Activated CD8-positive, alpha-beta T cell treated with anti-CD3 and anti-CD28 coated beads, Interleukin-2, amount 10 ng/mL, durations not matched to agents 7 days and 5 days (primary cell): Measurements from ENCODE around the gene MPZL2. TPM values are rescaled to one million over a fixed set of nuclear protein-coding genes. Genes with fewer than 3 reads are reported as not detected.

Source experiments
- ATAC-seq: fragments of 150-1000 bp; cut with Tn5 transposase; one replicate; pipeline ENCODE4 v1.10.0; 2021; ENCODE audit warnings: moderate library complexity
- CTCF ChIA-PET: fragments of 350-600 bp; sonication (Branson Sonifier 250); formaldehyde crosslinking; loops from one replicate; lab custom pipeline; 2021; ENCODE audit warnings: antibody characterized with exemption; lab: Charles Lee
- POLR2A ChIA-PET: fragments of 350-600 bp; sonication (Branson Sonifier 250); formaldehyde crosslinking; loops from one replicate; lab custom pipeline; 2021; ENCODE audit warnings: antibody characterized with exemption; lab: Charles Lee
- DNase-seq: peaks from one replicate; pipeline ENCODE4 v3.0.0-alpha.2; 2020
- H3K27ac Mint-ChIP-seq: one replicate; pipeline ENCODE4 v1.8.0; 2021; ENCODE audit warnings: mild to moderate bottlenecking, mixed read lengths
- H3K27me3 Mint-ChIP-seq: one replicate; pipeline ENCODE4 v1.8.0; 2021; ENCODE audit warnings: low read depth, mixed read lengths
- H3K36me3 Mint-ChIP-seq: one replicate; pipeline ENCODE4 v1.8.0; 2021; ENCODE audit warnings: low read depth, mixed read lengths
- H3K4me1 Mint-ChIP-seq: one replicate; pipeline ENCODE4 v1.8.0; 2021; ENCODE audit warnings: low read depth, mixed read lengths
- H3K4me3 Mint-ChIP-seq: one replicate; pipeline ENCODE4 v1.8.0; 2021; ENCODE audit warnings: mild to moderate bottlenecking, mixed read lengths
- H3K9me3 Mint-ChIP-seq: one replicate; pipeline ENCODE4 v1.8.0; 2022; ENCODE audit warnings: mixed read lengths; ENCODE audit not compliant: insufficient read depth
- total RNA-seq, 2 experiments: library from RNA; stranded (reverse); gene quantifications; one replicate each; pipeline ENCODE4 v1.2.3, GENCODE V29; 2021

Gene MPZL2
- total RNA-seq, 2 experiments from 2014 or later = 11.7 to 12.2 TPM

DNA sequence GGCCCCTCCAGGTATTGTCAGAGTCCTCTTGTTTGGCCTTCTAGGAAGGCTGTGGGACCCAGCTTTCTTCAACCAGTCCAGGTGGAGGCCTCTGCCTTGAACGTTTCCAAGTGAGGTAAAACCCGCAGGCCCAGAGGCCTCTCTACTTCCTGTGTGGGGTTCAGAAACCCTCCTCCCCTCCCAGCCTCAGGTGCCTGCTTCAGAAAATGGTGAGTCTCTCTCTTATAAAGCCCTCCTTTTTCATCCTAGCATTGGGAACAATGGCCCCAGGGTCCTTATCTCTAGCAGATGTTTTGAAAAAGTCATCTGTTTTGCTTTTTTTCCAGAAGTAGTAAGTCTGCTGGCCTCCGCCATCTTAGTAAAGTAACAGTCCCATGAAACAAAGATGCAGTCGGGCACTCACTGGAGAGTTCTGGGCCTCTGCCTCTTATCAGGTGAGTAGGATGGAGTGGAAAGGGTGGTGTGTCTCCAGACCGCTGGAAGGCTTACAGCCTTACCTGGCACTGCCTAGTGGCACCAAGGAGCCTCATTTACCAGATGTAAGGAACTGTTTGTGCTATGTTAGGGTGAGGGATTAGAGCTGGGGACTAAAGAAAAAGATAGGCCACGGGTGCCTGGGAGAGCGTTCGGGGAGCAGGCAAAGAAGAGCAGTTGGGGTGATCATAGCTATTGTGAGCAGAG, 40.6 kb upstream of the MPZL2 start, which contains the start of gene CD3E:
TSS of gene CD3E (plus strand) at position 163 of the 681 bp plus-strand sequence. CDS start at position 386, 223 bp downstream.
- DNase-seq (peak; percentile 87), ATAC-seq (peak; percentile 82)
- Mint-ChIP-seq H3K9me3 (no peaks in the 10 kb centered on the region), H3K27me3 (no peaks in the 10 kb centered on the region), H3K27ac (peak within 1 kb of the TSS; percentile 99), H3K4me1 (peaks cover 64% of the 10 kb centered on the region), H3K36me3 (peaks cover 48% of the 10 kb centered on the region), H3K4me3 (peak within 1 kb of the TSS; percentile 99)
- POLR2A ChIA-PET = interaction anchor here (0.5 to 3.2 kb wide), 32 partner anchors 9 to 268 kb away, joined by 3 to 23 read pairs (median 4); partner anchors contain the start of genes JAML, KMT2A, MPZL2 and MPZL3
- CTCF ChIA-PET = interaction anchor here (0.7 to 5.3 kb wide), 17 partner anchors 9 to 134 kb away, joined by 3 to 62 read pairs (median 5); partner anchors contain the start of genes JAML, MPZL2 and MPZL3

GRCh38 chr11:118304227-118304567, 40.1 kb upstream of the MPZL2 start:
- POLR2A ChIA-PET = interaction anchor here (0.5 to 3.2 kb wide), 21 partner anchors 8 to 268 kb away, joined by 3 to 23 read pairs (median 4); partner anchors contain the start of genes MPZL2 and MPZL3
- no peaks in the 10 kb centered on the region for H3K27me3 Mint-ChIP-seq

GRCh38 chr11:118301600-118302195, 37.6 kb upstream of the MPZL2 start:
- peaks cover 34% of the 10 kb centered on the region for H3K4me1 Mint-ChIP-seq
- no peak for ATAC-seq
- peaks cover 18% of the 10 kb centered on the region for H3K36me3 Mint-ChIP-seq
- no peaks in the 10 kb centered on the region for H3K9me3 Mint-ChIP-seq
- ChIA-PET POLR2A (interaction anchor here (1.2 kb wide), 1 partner anchor 55 kb away, joined by 3 read pairs; no protein-coding TSS in a partner anchor), CTCF (interaction anchor here (0.7 to 8.1 kb wide), 7 partner anchors 10 to 103 kb away, joined by 3 to 132 read pairs (median 7); no protein-coding TSS in a partner anchor)
- no peak overlapping the region for H3K4me3 Mint-ChIP-seq
- no peak for DNase-seq
- H3K27ac Mint-ChIP-seq = no peak overlapping the region
- no peaks in the 10 kb centered on the region for H3K27me3 Mint-ChIP-seq

More at GRCh38 chr11:118304227-118304567, 40.1 kb upstream of the MPZL2 start:
- no peaks in the 10 kb centered on the region for H3K9me3 Mint-ChIP-seq
- H3K4me1 Mint-ChIP-seq = peaks cover 58% of the 10 kb centered on the region
- no peak for DNase-seq
- peak overlapping the region; percentile 99 for H3K27ac Mint-ChIP-seq
- ATAC-seq = peak; percentile 34
- H3K4me3 Mint-ChIP-seq = peak overlapping the region; percentile 99
- peaks cover 43% of the 10 kb centered on the region for H3K36me3 Mint-ChIP-seq
- CTCF ChIA-PET = interaction anchor here (0.8 to 5.3 kb wide), 14 partner anchors 8 to 134 kb away, joined by 3 to 62 read pairs (median 5); partner anchors contain the start of genes MPZL2 and MPZL3

DNA sequence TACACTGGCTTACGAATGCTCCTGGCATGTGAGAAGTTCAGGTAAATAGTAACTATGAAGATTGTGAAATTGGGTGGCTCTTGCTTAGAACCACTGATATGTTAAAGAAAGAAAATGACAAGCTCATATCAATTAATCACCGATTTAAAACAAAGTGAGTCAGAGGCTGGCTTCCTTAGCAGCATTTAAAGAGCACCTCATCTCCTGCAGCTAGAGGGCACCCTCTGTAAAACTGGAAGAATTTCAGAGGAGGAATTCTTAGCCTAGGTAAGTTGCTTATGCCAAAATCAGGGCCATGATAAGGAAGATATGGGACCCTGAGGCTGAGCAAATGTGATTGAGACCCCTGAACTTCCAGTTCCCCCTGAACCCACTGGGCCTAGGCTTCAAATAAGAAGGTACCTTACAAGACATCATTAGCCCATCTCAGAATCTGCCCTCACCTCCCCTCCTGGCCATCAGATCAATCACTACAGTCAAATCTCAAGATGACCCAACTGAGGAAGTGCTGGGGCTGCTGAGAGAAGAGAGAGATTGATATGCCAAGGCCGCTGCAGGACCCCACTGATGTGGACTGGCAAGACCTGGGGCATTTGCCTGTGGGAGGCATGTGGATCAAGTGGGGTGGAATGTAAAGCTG, 31.8 kb upstream of the MPZL2 start:
- ATAC-seq = peak; percentile 64
- H3K27ac Mint-ChIP-seq = no peak overlapping the region

GRCh38 chr11:118295199-118295598, 31.1 kb upstream of the MPZL2 start:
- peaks cover 29% of the 10 kb centered on the region for H3K4me1 Mint-ChIP-seq
- no peaks in the 10 kb centered on the region for H3K36me3 Mint-ChIP-seq
- POLR2A ChIA-PET = interaction anchor here (0.7 to 1.8 kb wide), 7 partner anchors 10 to 71 kb away, joined by 3 to 23 read pairs (median 4); partner anchors contain the start of genes CD3E and JAML
- H3K9me3 Mint-ChIP-seq = no peaks in the 10 kb centered on the region
- ATAC-seq (no peak), DNase-seq (no peak)
- CTCF ChIA-PET = interaction anchor here (0.6 to 8.1 kb wide), 62 partner anchors 10 to 317 kb away, joined by 3 to 132 read pairs (median 5); partner anchors contain the start of genes ARCN1, CD3E, JAML and MPZL2
- no peak overlapping the region for H3K27ac Mint-ChIP-seq
- no peaks in the 10 kb centered on the region for H3K27me3 Mint-ChIP-seq
- no peak overlapping the region for H3K4me3 Mint-ChIP-seq

More for the DNA sequence above, 31.8 kb upstream of the MPZL2 start:
- ChIA-PET CTCF (interaction anchor here (0.6 to 8.1 kb wide), 62 partner anchors 9 to 318 kb away, joined by 3 to 132 read pairs (median 5); partner anchors contain the start of genes ARCN1, CD3E, JAML and MPZL2), POLR2A (interaction anchor here (0.7 to 1.8 kb wide), 7 partner anchors 9 to 72 kb away, joined by 3 to 23 read pairs (median 4); partner anchors contain the start of genes CD3E and JAML)
- Mint-ChIP-seq H3K4me3 (no peak overlapping the region), H3K27me3 (no peaks in the 10 kb centered on the region), H3K36me3 (no peaks in the 10 kb centered on the region), H3K4me1 (peaks cover 22% of the 10 kb centered on the region), H3K9me3 (no peaks in the 10 kb centered on the region)
- DNase-seq = peak; percentile 62

DNA sequence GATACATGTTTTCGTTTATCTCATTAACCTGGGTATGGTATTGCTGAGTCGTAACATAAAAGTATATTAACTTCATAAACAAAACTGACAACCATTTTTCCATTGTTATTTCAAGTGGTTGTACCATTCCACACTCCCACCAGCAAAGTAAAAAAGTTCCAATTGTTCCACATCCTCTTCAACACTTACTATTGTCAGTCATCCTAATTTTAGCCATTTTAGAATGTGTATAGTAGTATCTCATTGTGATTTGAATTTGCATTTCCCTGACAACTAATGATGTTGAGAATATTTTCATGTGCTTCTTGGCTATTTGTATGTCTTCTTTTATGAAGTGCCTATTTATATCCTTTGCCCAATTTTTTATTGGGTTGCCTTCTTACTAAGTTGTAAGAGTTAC, 30.0 kb upstream of the MPZL2 start:
- H3K4me1 Mint-ChIP-seq = peaks cover 34% of the 10 kb centered on the region
- no peak for ATAC-seq
- peaks cover 7% of the 10 kb centered on the region for H3K36me3 Mint-ChIP-seq
- H3K27ac Mint-ChIP-seq = no peak overlapping the region
- POLR2A ChIA-PET = interaction anchor here (1.8 kb wide), 1 partner anchor 45 kb away, joined by 4 read pairs; no protein-coding TSS in a partner anchor
- H3K4me3 Mint-ChIP-seq = no peak overlapping the region
- H3K9me3 Mint-ChIP-seq = peaks cover 4% of the 10 kb centered on the region
- CTCF ChIA-PET = interaction anchor here (0.7 to 8.1 kb wide), 2 partner anchors 13 to 91 kb away, joined by 3 to 132 read pairs; no protein-coding TSS in a partner anchor
- H3K27me3 Mint-ChIP-seq = no peaks in the 10 kb centered on the region
- DNase-seq = no peak

DNA sequence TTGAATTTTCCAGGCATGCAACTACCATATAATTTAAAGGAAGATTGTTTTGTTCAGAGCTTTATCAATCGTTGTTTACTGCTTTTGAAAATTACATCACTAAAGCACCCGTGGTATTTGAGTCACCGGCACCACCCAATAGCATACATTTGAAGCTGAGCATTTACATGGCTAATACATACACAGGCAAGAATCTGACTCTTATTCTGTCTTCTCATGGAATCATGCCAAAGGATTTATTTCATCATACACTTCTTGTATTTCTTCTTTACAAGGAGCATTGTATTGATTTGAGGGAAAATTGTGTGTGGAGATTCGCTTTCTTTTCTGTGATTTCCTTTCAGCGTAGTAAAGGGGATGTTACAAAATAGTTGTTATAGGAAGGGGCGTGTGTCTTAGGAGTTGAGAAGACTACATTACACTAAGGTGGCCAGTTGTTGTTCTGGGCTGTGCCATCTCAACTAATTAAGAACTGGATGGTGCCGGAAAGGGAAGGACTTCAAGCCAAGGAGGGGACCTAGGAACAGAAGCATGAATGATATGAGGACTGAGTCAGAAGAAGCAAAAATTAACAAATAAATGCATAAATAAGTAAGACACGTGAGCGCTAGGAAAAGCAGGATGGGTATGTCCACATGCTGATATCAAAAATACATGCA, 27.5 kb upstream of the MPZL2 start:
- Mint-ChIP-seq H3K27ac (no peak overlapping the region), H3K4me3 (no peak overlapping the region), H3K9me3 (peaks cover 4% of the 10 kb centered on the region), H3K36me3 (peaks cover 8% of the 10 kb centered on the region), H3K4me1 (peaks cover 33% of the 10 kb centered on the region), H3K27me3 (no peaks in the 10 kb centered on the region)
- no peak for ATAC-seq
- CTCF ChIA-PET = interaction anchor here (0.8 to 3.1 kb wide), 25 partner anchors 9 to 149 kb away, joined by 3 to 39 read pairs (median 6); partner anchors contain the start of genes CD3E and MPZL2
- DNase-seq = no peak
- POLR2A ChIA-PET = interaction anchor here (0.7 to 1.4 kb wide), 4 partner anchors 13 to 93 kb away, joined by 3 to 4 read pairs (median 3); partner anchors contain the start of genes CD3E and MPZL3

GRCh38 chr11:118290923-118291322, 26.8 kb upstream of the MPZL2 start:
- H3K4me1 Mint-ChIP-seq = peaks cover 30% of the 10 kb centered on the region
- no peak overlapping the region for H3K4me3 Mint-ChIP-seq
- H3K27me3 Mint-ChIP-seq = no peaks in the 10 kb centered on the region
- ChIA-PET POLR2A (interaction anchor here (0.7 to 1.4 kb wide), 4 partner anchors 13 to 93 kb away, joined by 3 to 4 read pairs (median 3); partner anchors contain the start of genes CD3E and MPZL3), CTCF (interaction anchor here (0.6 to 3.1 kb wide), 26 partner anchors 8 to 148 kb away, joined by 3 to 39 read pairs (median 6); partner anchors contain the start of genes CD3E, MPZL2 and SCN2B)
- peak overlapping the region; percentile 7 for H3K27ac Mint-ChIP-seq
- peak; percentile 88 for ATAC-seq
- H3K9me3 Mint-ChIP-seq = peaks cover 4% of the 10 kb centered on the region
- peak; percentile 68 for DNase-seq
- peaks cover 8% of the 10 kb centered on the region for H3K36me3 Mint-ChIP-seq

DNA sequence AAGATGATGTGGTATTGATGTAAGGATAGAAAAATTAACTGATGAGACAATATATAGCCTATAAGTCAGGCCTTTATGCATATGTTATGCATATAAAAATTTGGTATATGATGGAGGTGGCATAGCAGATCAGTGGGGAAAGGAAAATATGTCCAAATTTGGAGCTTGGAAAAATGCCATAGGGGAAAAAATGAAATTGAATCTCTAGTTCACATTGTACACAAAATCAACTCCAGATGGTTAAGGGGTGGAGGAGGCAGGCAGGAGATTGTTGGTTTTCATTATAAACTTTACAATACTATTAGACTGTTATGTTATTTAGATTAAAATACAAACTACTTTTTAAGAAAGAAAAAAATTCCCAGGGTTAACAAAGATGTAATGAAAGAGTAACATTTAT, 25.3 kb upstream of the MPZL2 start:
- ATAC-seq (no peak), DNase-seq (no peak)
- ChIA-PET POLR2A (no interaction called here), CTCF (interaction anchor here (1.2 to 2.3 kb wide), 6 partner anchors 19 to 144 kb away, joined by 3 to 19 read pairs (median 3); no protein-coding TSS in a partner anchor)
- Mint-ChIP-seq H3K4me3 (no peak overlapping the region), H3K27ac (no peak overlapping the region), H3K9me3 (peaks cover 4% of the 10 kb centered on the region), H3K27me3 (no peaks in the 10 kb centered on the region), H3K4me1 (peaks cover 25% of the 10 kb centered on the region), H3K36me3 (peaks cover 8% of the 10 kb centered on the region)

- ATAC-seq = no peak
- Mint-ChIP-seq H3K27ac (no peak overlapping the region), H3K9me3 (peaks cover 4% of the 10 kb centered on the region), H3K36me3 (peaks cover 8% of the 10 kb centered on the region), H3K27me3 (no peaks in the 10 kb centered on the region), H3K4me3 (no peak overlapping the region), H3K4me1 (peaks cover 47% of the 10 kb centered on the region)
- CTCF ChIA-PET = interaction anchor here (1.0 to 13.3 kb wide), 4 partner anchors 11 to 88 kb away, joined by 3 to 132 read pairs (median 9); no protein-coding TSS in a partner anchor
- POLR2A ChIA-PET = no interaction called here
- no peak for DNase-seq
These were observed 22.9 kb upstream of the MPZL2 start for GRCh38 chr11:118287006-118287405.
